HG03135 (cell line): ENCODE measurements around the gene CDH4.

ENCODE experiments used
- ATAC-seq: cut with Tn5 transposase; IDR thresholded peaks from one replicate; pipeline ENCODE4 v1.9.1; 2021; ENCODE audit warnings: mild to moderate bottlenecking, moderate library complexity; ENCODE audit not compliant: unreplicated experiment

CDH4 gene

GRCh38 chr20:61911824-61912223 is 659.8 kb downstream of the CDH4 start:
- no peak for ATAC-seq

- no peak for ATAC-seq
These were observed 660.8 kb downstream of the CDH4 start for GRCh38 chr20:61912665-61913422.

GRCh38 chr20:61913423-61914225 is 661.6 kb downstream of the CDH4 start:
- no peak for ATAC-seq

- ATAC-seq = no peak
These were observed 663.0 kb downstream of the CDH4 start for GRCh38 chr20:61915101-61915500.

GRCh38 chr20:61916318-61916891 is 664.3 kb downstream of the CDH4 start:
- no peak for ATAC-seq

- no peak for ATAC-seq
These were observed 665.5 kb downstream of the CDH4 start for GRCh38 chr20:61917474-61918145.

GRCh38 chr20:61918548-61918947 is 666.5 kb downstream of the CDH4 start:
- ATAC-seq = no peak

GRCh38 chr20:61919239-61919638 is 667.2 kb downstream of the CDH4 start:
- ATAC-seq = no peak

- ATAC-seq = no peak
These were observed 667.8 kb downstream of the CDH4 start for GRCh38 chr20:61919675-61920365.

GRCh38 chr20:61922411-61922810 is 670.4 kb downstream of the CDH4 start:
- no peak for ATAC-seq

GRCh38 chr20:61922936-61923335 is 670.9 kb downstream of the CDH4 start:
- no peak for ATAC-seq

- no peak for ATAC-seq
These were observed 671.5 kb downstream of the CDH4 start for GRCh38 chr20:61923371-61924166.

- ATAC-seq = no peak
These were observed 672.3 kb downstream of the CDH4 start for GRCh38 chr20:61924211-61924857.

- no peak for ATAC-seq
These were observed 672.9 kb downstream of the CDH4 start for GRCh38 chr20:61924858-61925554.

- ATAC-seq = no peak
These were observed 673.6 kb downstream of the CDH4 start for GRCh38 chr20:61925555-61926252.

GRCh38 chr20:61926253-61926613 is 674.2 kb downstream of the CDH4 start:
- no peak for ATAC-seq

GRCh38 chr20:61926796-61927192 is 674.7 kb downstream of the CDH4 start:
- no peak for ATAC-seq

GRCh38 chr20:61927193-61927825 is 675.2 kb downstream of the CDH4 start:
- ATAC-seq = no peak
